ENCODE data around the gene TP63.

Gene TP63

DNA sequence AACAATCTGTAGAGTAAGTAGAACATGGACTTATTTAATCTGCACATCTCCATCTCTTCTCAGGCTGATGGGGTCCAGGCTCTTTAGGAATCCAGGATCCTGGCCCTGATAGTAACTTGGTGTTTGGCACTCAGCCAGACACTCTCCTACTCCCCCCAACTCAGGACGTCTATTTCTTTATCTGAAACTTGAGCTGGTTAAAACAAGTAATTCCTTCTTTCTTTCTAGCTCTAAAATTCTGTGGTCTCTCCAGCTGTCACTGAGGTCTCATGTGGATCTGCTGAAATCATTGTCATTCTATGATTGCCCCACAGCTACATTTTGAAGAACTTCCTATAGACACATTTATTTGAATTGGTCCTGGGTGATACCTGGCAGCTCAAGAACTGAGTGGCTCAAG, 59.0 kb downstream of the TP63 start:
- DNase-seq (ENCODE audit: extremely low spot score) = no peak
- ChIA-PET POLR2A (no interaction called here), CTCF (interaction anchor here (1.0 to 7.8 kb wide), 7 partner anchors 9 to 178 kb away, joined by 3 to 45 read pairs (median 4); no protein-coding TSS in a partner anchor)
- TF ChIP-seq, protein P1, sequence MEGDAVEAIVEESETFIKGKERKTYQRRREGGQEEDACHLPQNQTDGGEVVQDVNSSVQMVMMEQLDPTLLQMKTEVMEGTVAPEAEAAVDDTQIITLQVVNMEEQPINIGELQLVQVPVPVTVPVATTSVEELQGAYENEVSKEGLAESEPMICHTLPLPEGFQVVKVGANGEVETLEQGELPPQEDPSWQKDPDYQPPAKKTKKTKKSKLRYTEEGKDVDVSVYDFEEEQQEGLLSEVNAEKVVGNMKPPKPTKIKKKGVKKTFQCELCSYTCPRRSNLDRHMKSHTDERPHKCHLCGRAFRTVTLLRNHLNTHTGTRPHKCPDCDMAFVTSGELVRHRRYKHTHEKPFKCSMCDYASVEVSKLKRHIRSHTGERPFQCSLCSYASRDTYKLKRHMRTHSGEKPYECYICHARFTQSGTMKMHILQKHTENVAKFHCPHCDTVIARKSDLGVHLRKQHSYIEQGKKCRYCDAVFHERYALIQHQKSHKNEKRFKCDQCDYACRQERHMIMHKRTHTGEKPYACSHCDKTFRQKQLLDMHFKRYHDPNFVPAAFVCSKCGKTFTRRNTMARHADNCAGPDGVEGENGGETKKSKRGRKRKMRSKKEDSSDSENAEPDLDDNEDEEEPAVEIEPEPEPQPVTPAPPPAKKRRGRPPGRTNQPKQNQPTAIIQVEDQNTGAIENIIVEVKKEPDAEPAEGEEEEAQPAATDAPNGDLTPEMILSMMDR (IDR thresholded peaks at IDR 0.05; ENCODE audit: control extremely low read depth, extremely low read depth, low read depth, missing control alignments) = no peak

DNA sequence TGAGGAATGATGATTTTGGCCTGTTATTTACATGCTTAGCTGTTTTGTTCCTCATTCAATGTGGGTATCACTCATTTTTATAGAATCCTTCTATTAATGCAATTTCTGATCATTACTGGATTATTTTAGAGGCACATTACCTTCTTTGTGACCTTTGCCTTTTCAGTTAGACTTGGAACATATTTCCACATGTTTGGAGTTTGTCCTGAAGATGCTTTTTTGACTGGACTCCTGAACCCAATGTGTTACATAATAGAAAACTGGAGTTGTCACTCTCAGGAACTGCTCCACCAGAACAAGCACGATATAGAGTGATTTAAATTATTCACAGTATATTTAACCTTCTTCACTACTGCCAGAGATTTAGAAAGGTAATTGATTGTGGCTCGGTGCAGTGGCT, 59.5 kb downstream of the TP63 start:
- POLR2A ChIA-PET = no interaction called here
- CTCF ChIA-PET = interaction anchor here (1.1 to 7.8 kb wide), 5 partner anchors 9 to 179 kb away, joined by 3 to 45 read pairs (median 4); no protein-coding TSS in a partner anchor
- TF ChIP-seq, protein P1 (IDR thresholded peaks at IDR 0.05; ENCODE audit: control extremely low read depth, extremely low read depth, low read depth, missing control alignments) = no peak
- DNase-seq (ENCODE audit: extremely low spot score) = no peak

DNA sequence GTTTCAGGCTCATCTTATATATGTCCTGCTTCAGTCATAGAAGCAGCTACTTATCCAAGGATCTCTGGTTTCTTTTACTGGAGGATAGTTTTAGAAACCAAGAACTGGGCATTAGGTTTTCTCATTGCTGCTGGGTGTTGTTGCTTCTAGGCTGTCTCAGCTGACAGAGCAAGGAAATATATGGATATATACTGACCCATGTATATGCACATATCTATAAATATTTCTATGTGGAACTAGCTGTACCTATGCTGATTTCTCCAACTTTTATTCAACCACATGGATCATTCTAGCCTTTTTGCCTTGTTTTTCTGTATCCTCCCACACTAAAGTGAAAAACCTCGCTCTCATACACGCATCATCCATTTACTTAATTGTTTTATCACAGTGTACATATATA, 64.2 kb downstream of the TP63 start:
- ChIA-PET POLR2A (no interaction called here), CTCF (interaction anchor here (2.3 kb wide), 1 partner anchor 8 kb away, joined by 10 read pairs; no protein-coding TSS in a partner anchor)
- TF ChIP-seq, protein P1 (IDR thresholded peaks at IDR 0.05; ENCODE audit: control extremely low read depth, extremely low read depth, low read depth, missing control alignments) = no peak
- DNase-seq (ENCODE audit: extremely low spot score) = no peak

DNA sequence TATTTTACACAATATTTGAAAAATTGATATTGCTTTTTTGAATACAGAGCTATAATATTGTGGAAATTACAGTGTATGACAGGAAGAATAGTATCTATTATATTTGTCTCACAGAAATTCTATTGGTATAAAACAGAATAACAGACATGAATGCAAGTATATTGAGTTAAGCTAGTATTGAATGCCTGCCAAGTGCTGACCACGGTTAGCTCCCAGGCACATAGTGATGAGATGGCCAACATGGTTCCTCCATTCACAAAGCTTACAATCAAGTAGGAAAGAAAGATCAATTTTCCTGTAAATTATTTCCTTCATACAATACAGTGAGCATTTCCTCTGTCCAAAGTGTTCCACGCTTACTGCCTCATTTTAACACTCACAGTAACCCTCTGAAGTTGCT, 67.6 kb downstream of the TP63 start:
- CTCF ChIA-PET = interaction anchor here (1.0 to 6.3 kb wide), 8 partner anchors 10 to 99 kb away, joined by 3 to 45 read pairs (median 4); no protein-coding TSS in a partner anchor

DNA sequence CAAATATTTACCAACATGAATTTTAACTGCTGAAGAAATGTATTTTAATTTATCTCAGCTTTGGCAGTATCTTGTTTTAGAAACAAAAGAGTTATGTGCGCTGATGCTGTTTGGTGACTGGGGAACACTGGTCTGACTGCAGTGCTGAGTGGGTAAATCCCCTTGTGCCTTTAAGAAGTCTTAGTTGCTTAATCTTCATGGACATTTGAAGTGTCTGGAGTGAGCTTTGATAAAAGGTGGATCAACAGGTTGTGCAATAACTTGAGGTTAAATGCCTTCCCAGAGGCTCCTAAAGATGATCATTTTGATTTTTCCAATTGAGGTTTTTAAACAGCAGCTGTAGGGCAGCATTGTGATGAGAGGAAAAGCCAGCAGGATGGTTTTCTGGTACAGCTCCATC, 68.7 kb downstream of the TP63 start:
- no peak for DNase-seq (ENCODE audit: extremely low spot score)
- TF ChIP-seq, protein P1 (IDR thresholded peaks at IDR 0.05; ENCODE audit: control extremely low read depth, extremely low read depth, low read depth, missing control alignments) = no peak
- ChIA-PET POLR2A (no interaction called here), CTCF (interaction anchor here (0.9 to 6.3 kb wide), 8 partner anchors 10 to 65 kb away, joined by 3 to 45 read pairs (median 4); no protein-coding TSS in a partner anchor)

More for the DNA sequence above, 67.6 kb downstream of the TP63 start:
- POLR2A ChIA-PET = no interaction called here
- TF ChIP-seq, protein P1 (IDR thresholded peaks at IDR 0.05; ENCODE audit: control extremely low read depth, extremely low read depth, low read depth, missing control alignments) = no peak
- DNase-seq (ENCODE audit: extremely low spot score) = no peak

DNA sequence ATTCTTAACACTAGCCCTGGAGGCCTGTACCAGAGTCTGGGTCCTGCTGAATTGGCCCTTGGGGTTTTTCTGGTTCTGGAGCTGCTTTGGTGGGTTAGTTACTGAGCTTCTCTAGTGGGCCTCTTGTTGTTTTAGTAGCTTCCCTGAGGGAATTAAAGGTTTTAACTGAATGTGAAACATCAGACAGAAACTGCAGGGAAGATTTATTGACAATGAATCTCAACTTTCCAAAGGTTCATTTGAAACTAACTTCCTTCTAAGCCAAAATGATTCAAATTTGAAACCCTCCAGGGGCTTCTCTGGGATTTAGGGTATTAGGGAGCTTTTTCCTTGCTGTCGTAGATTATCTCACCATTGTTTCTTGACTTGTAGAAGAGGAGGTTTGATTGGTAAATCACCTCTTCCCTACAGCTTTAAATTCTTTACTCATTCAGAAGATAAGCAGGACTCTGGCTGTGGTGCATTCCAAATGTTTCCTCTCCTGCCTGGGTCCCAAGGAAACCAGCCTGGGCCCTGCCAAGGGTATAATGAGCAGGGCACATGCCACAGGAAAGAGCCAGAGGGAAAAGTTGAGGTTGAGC, 71.0 kb downstream of the TP63 start:
- CTCF ChIA-PET = interaction anchor here (0.8 to 6.3 kb wide), 4 partner anchors 9 to 13 kb away, joined by 3 to 45 read pairs (median 3); no protein-coding TSS in a partner anchor

More for the DNA sequence above, 71.0 kb downstream of the TP63 start:
- POLR2A ChIA-PET = no interaction called here
- DNase-seq (ENCODE audit: extremely low spot score) = no peak
- TF ChIP-seq, protein P1 (IDR thresholded peaks at IDR 0.05; ENCODE audit: control extremely low read depth, extremely low read depth, low read depth, missing control alignments) = no peak

Measured in GM10248 (cell line).